ENCODE results near the gene CYGB.

CYGB gene

GRCh38 chr17:76493505-76494167, 43.9 kb downstream of the CYGB start:
- DNase-seq (ENCODE audit: low read depth), result no peak
- H3K4me3 ChIP-seq (ENCODE audit: low read depth, low read length), result no peak overlapping the region

GRCh38 chr17:76492989-76493501, 44.5 kb downstream of the CYGB start:
- no peak for TF ChIP-seq CTCF (IDR thresholded peaks at IDR 0.05; ENCODE audit: low read depth, low read length, missing control alignments)

More at GRCh38 chr17:76493505-76494167, 43.9 kb downstream of the CYGB start:
- in situ Hi-C loops (cut with HindIII; ENCODE audit: low sequenced_read_pairs), result no loop called here
- TF ChIP-seq CTCF (IDR thresholded peaks at IDR 0.05; ENCODE audit: low read depth, low read length, missing control alignments), result no peak

GRCh38 chr17:76492123-76492988, 45.2 kb downstream of the CYGB start:
- DNase-seq (ENCODE audit: low read depth), result no peak
- in situ Hi-C loops (cut with HindIII; ENCODE audit: low sequenced_read_pairs), result no loop called here
- no peak for TF ChIP-seq CTCF (IDR thresholded peaks at IDR 0.05; ENCODE audit: low read depth, low read length, missing control alignments)

More at GRCh38 chr17:76492989-76493501, 44.5 kb downstream of the CYGB start:
- peak; percentile 13 for DNase-seq (ENCODE audit: low read depth)
- in situ Hi-C loops (cut with HindIII; ENCODE audit: low sequenced_read_pairs), result no loop called here
- H3K4me3 ChIP-seq (ENCODE audit: low read depth, low read length), result no peak overlapping the region

GRCh38 chr17:76491271-76492122, 46.0 kb downstream of the CYGB start:
- no peak overlapping the region for H3K4me3 ChIP-seq (ENCODE audit: low read depth, low read length)
- in situ Hi-C loops (cut with HindIII; ENCODE audit: low sequenced_read_pairs), result no loop called here
- no peak for DNase-seq (ENCODE audit: low read depth)
- no peak for TF ChIP-seq CTCF (IDR thresholded peaks at IDR 0.05; ENCODE audit: low read depth, low read length, missing control alignments)

More at GRCh38 chr17:76492123-76492988, 45.2 kb downstream of the CYGB start:
- H3K4me3 ChIP-seq (ENCODE audit: low read depth, low read length), result no peak overlapping the region

- TF ChIP-seq CTCF (IDR thresholded peaks at IDR 0.05; ENCODE audit: low read depth, low read length, missing control alignments), result no peak
- in situ Hi-C loops (cut with HindIII; ENCODE audit: low sequenced_read_pairs), result no loop called here
- H3K4me3 ChIP-seq (ENCODE audit: low read depth, low read length), result no peak overlapping the region
- no peak for DNase-seq (ENCODE audit: low read depth)
Observed at GRCh38 chr17:76490112-76490710, 47.3 kb downstream of the CYGB start.
